Measurements from ENCODE around the gene SULT1C2. TPM values are rescaled to one million over a fixed set of nuclear protein-coding genes. Genes with fewer than 3 reads are reported as not detected.

The SULT1C2 gene
- polyA plus RNA-seq, 2 of the 4 experiments (the other 2 are of a cell fraction): 0.36 to 0.56 TPM

- Histone ChIP-seq H3K4me1 (peaks cover 7% of the 10 kb centered on the region), H3K4me3 (no peak overlapping the region), H3K27ac (no peak overlapping the region), H3K4me2 (no peak overlapping the region), H3K9me3 (no peaks in the 10 kb centered on the region)
- TF ChIP-seq FOSB (CRISPR knock-in tag; IDR thresholded peaks at IDR 0.05): no peak
- TF ChIP-seq MAFK (IDR thresholded peaks at IDR 0.05; ENCODE audit: partially characterized antibody): no peak
- TF ChIP-seq SREBF2 (IDR thresholded peaks at IDR 0.05): no peak
- TF ChIP-seq PBX3 (IDR thresholded peaks at IDR 0.05): no peak
- FAIRE-seq: no peak
- POLR2A ChIA-PET: no interaction called here
- DNase-seq (ENCODE audit: low read depth in 1 of 2, low spot score in 1 of 2): no peak
- ATAC-seq: no peak
- 79% methylated on average over 3 of the region's 3 CpGs for WGBS (ENCODE audit: missing lambda C conversion rate)
- CTCF ChIA-PET: interaction anchor here (0.5 to 5.6 kb wide), 3 partner anchors 238 to 314 kb away, joined by 3 to 30 read pairs (median 4); no protein-coding TSS in a partner anchor
Measured at GRCh38 chr2:108346827-108347226, 58.1 kb downstream of the SULT1C2 start.

GRCh38 chr2:108347786-108348185 is 59.1 kb downstream of the SULT1C2 start:
- H3K9me3 ChIP-seq: no peaks in the 10 kb centered on the region
- no peak for TF ChIP-seq ATOH8 (CRISPR knock-in tag; IDR thresholded peaks at IDR 0.05; ENCODE audit: low read depth)
- no peak for TF ChIP-seq JUNB (IDR thresholded peaks at IDR 0.05)
- no peak for TF ChIP-seq HOXB13 (CRISPR knock-in tag; IDR thresholded peaks at IDR 0.05; ENCODE audit: low read depth)
- TF ChIP-seq TP53 (CRISPR knock-in tag; IDR thresholded peaks at IDR 0.05): no peak
- TF ChIP-seq CBX2 (IDR thresholded peaks at IDR 0.05; ENCODE audit: borderline replicate concordance, low read depth): no peak
- no peak for TF ChIP-seq MYC (IDR thresholded peaks at IDR 0.05; ENCODE audit: borderline replicate concordance, low read length)
- TF ChIP-seq FOXS1 (CRISPR knock-in tag; IDR thresholded peaks at IDR 0.05): no peak
- no peak for TF ChIP-seq KDM1A (IDR thresholded peaks at IDR 0.05; ENCODE audit: low read depth)
- TF ChIP-seq EP300 (IDR thresholded peaks at IDR 0.05): no peak
- TF ChIP-seq RNF2 (IDR thresholded peaks at IDR 0.05; ENCODE audit: borderline replicate concordance, low read depth): no peak
- TF ChIP-seq HOXA7 (CRISPR knock-in tag; IDR thresholded peaks at IDR 0.05): no peak
- TF ChIP-seq ZC3H11A (IDR thresholded peaks at IDR 0.05): no peak
- TF ChIP-seq RARB (CRISPR knock-in tag; IDR thresholded peaks at IDR 0.05): no peak
- TF ChIP-seq CBX8 (IDR thresholded peaks at IDR 0.05): no peak
- no peak for TF ChIP-seq FOSB (CRISPR knock-in tag; IDR thresholded peaks at IDR 0.05)
- no peak for TF ChIP-seq JUN (IDR thresholded peaks at IDR 0.05)
- TF ChIP-seq RCOR1 (IDR thresholded peaks at IDR 0.05; ENCODE audit: low read depth, low read length): no peak
- no peak for TF ChIP-seq MAZ (IDR thresholded peaks at IDR 0.05; ENCODE audit: borderline replicate concordance, low read depth, low read length)
- TF ChIP-seq CHD2 (IDR thresholded peaks at IDR 0.05; ENCODE audit: low read length, partially characterized antibody): no peak
- no peak for TF ChIP-seq ZFP36 (IDR thresholded peaks at IDR 0.05; ENCODE audit: borderline replicate concordance, partially characterized antibody)
- FAIRE-seq (no peak), DNase-seq (ENCODE audit: low read depth in 1 of 2, low spot score in 1 of 2) (no peak), ATAC-seq (no peak)
- ChIA-PET CTCF (interaction anchor here (1.5 to 5.6 kb wide), 2 partner anchors 237 to 289 kb away, joined by 4 to 30 read pairs; no protein-coding TSS in a partner anchor), POLR2A (no interaction called here)
- H3K4me2 ChIP-seq: no peak overlapping the region
- no peak overlapping the region for H3K4me3 ChIP-seq
- WGBS (ENCODE audit: missing lambda C conversion rate): 84% methylated on average over 3 of the region's 3 CpGs
- H3K27ac ChIP-seq: peak overlapping the region in 1 of 2 experiments; percentile 55; a peak in 2 of 6 replicates
- peaks cover 7% of the 10 kb centered on the region for H3K4me1 ChIP-seq

GRCh38 chr2:108348816-108349570 is 60.3 kb downstream of the SULT1C2 start:
- POLR2A ChIA-PET: no interaction called here

More at GRCh38 chr2:108348816-108349570, 60.3 kb downstream of the SULT1C2 start:
- CTCF ChIA-PET: interaction anchor here (0.6 to 5.6 kb wide), 6 partner anchors 16 to 288 kb away, joined by 3 to 30 read pairs (median 6); no protein-coding TSS in a partner anchor
- DNase-seq (ENCODE audit: low read depth in 1 of 2, low spot score in 1 of 2) (peak in 1 of 2 experiments; percentile 30), FAIRE-seq (no peak), ATAC-seq (peak in 1 of 2 experiments; percentile 24; a peak in 2 of 6 replicates)
- no peak overlapping the region for H3K4me3 ChIP-seq
- no peaks in the 10 kb centered on the region for H3K9me3 ChIP-seq
- H3K4me1 ChIP-seq: peaks cover 7% of the 10 kb centered on the region
- WGBS (ENCODE audit: missing lambda C conversion rate): 92% methylated on average over 5 of the region's 5 CpGs
- peak overlapping the region; percentile 63 to 70; a peak in 5 of 6 replicates for H3K27ac ChIP-seq
- no peak overlapping the region for H3K4me2 ChIP-seq
- TF ChIP-seq MYC (IDR thresholded peaks at IDR 0.05; ENCODE audit: borderline replicate concordance, low read length) (no peak), MAFK (IDR thresholded peaks at IDR 0.05; ENCODE audit: partially characterized antibody) (peak; percentile 54)
